Neural cell (in vitro differentiated cells): ENCODE data around the gene DLGAP4. TPM values are rescaled to one million over a fixed set of nuclear protein-coding genes. Genes with fewer than 3 reads are reported as not detected.

Source experiments
- H2AFZ ChIP-seq: fragments of 200-600, 300-800 bp; sonication (generic), shearing (Covaris generic); 2 replicates; pipeline ENCODE4 v1.6.0; 2014; ENCODE audit warnings: low read depth, mild to moderate bottlenecking, antibody characterized with exemption, low read length, moderate library complexity
- H3F3A ChIP-seq: fragments of 200-600 bp; shearing (Covaris generic); 2 replicates; pipeline ENCODE4 v1.6.1; 2016; ENCODE audit warnings: mild to moderate bottlenecking, moderate library complexity, mixed read lengths, antibody characterized with exemption, low read length; ENCODE audit not compliant: insufficient read depth, poor library complexity, severe bottlenecking
- H3K27ac ChIP-seq: fragments of 200-600, 300-800 bp; sonication (generic), shearing (Covaris generic); 2 replicates; pipeline ENCODE4 v1.5.1; 2014; ENCODE audit warnings: mild to moderate bottlenecking, low read length, moderate library complexity
- H3K27me3 ChIP-seq: fragments of 300-800, 200-600 bp; sonication (generic), shearing (Covaris generic); 2 replicates; pipeline ENCODE4 v1.6.0; 2014; ENCODE audit warnings: mild to moderate bottlenecking, low read depth, low read length, moderate library complexity; ENCODE audit not compliant: insufficient read depth
- H3K36me3 ChIP-seq: fragments of 300-800, 200-600 bp; sonication (generic), shearing (Covaris generic); 2 replicates; pipeline ENCODE4 v1.5.1; 2014; ENCODE audit warnings: mild to moderate bottlenecking, antibody characterized with exemption, low read length, moderate library complexity; ENCODE audit not compliant: insufficient read depth
- H3K4me2 ChIP-seq: fragments of 300-800, 200-600 bp; sonication (generic), shearing (Covaris generic); 2 replicates; pipeline ENCODE4 v1.6.0; 2014; ENCODE audit warnings: mild to moderate bottlenecking, low read length
- H3K4me3 ChIP-seq: fragments of 300-800, 200-600 bp; sonication (generic), shearing (Covaris generic); 2 replicates; pipeline ENCODE4 v1.5.1; 2014; ENCODE audit warnings: mild to moderate bottlenecking, low read length, moderate library complexity
- H3K79me2 ChIP-seq: fragments of 200-600 bp; shearing (Covaris generic); replicated peaks from 2 replicates; pipeline ENCODE4 v1.6.0; 2014; ENCODE audit warnings: mild to moderate bottlenecking, low read length, moderate library complexity; ENCODE audit not compliant: insufficient read depth
- H3K9ac ChIP-seq: fragments of 300-800, 200-600 bp; sonication (generic), shearing (Covaris generic); 2 replicates; pipeline ENCODE4 v1.6.1; 2016; ENCODE audit warnings: mild to moderate bottlenecking, low read length, mixed read lengths
- H3K9me2 ChIP-seq: fragments of 200-600 bp; shearing (Covaris generic); 2 replicates; pipeline ENCODE4 v1.6.1; 2016; ENCODE audit warnings: mild to moderate bottlenecking, low read length, mixed read lengths; ENCODE audit not compliant: insufficient read depth
- H3K9me3 ChIP-seq: fragments of 200-600, 300-800 bp; sonication (generic), shearing (Covaris generic); 2 replicates; pipeline ENCODE4 v1.6.1; 2016; ENCODE audit warnings: mild to moderate bottlenecking, mixed run types, low read length, moderate library complexity, mixed read lengths
- H4K20me1 ChIP-seq: fragments of 200-600 bp; shearing (Covaris generic); 2 replicates; pipeline ENCODE4 v1.6.1; 2016; ENCODE audit warnings: mild to moderate bottlenecking, mixed run types; ENCODE audit not compliant: insufficient read depth
- EP300 ChIP-seq: fragments of 450-650 bp; conservative IDR thresholded peaks from 2 replicates; pipeline ENCODE4 v1.6.1; 2014; ENCODE audit warnings: antibody characterized with exemption, mild to moderate bottlenecking, moderate library complexity; ENCODE audit not compliant: poor library complexity, severe bottlenecking
- EZH2 ChIP-seq: fragments of 200-600, 300-800 bp; shearing (Covaris generic), sonication (generic); IDR thresholded peaks from 2 replicates; pipeline ENCODE4 v1.6.1; 2014; ENCODE audit warnings: antibody characterized with exemption, low read length, borderline replicate concordance, mild to moderate bottlenecking; ENCODE audit not compliant: insufficient read depth, poor library complexity, severe bottlenecking
- MXI1 ChIP-seq: fragments of 450-650 bp; conservative IDR thresholded peaks from 2 replicates; pipeline ENCODE4 v1.6.1; 2014; ENCODE audit warnings: antibody characterized with exemption, mild to moderate bottlenecking; ENCODE audit not compliant: poor library complexity, severe bottlenecking
- POLR2AphosphoS5 ChIP-seq: IDR thresholded peaks from 2 replicates; pipeline ENCODE4 v1.6.1; 2012
- RAD21 ChIP-seq: fragments of 450-650 bp; conservative IDR thresholded peaks from 2 replicates; pipeline ENCODE4 v1.6.1; 2014; ENCODE audit warnings: antibody characterized with exemption, mild to moderate bottlenecking, moderate library complexity
- SMC3 ChIP-seq: fragments of 450-650 bp; conservative IDR thresholded peaks from 2 replicates; pipeline ENCODE4 v1.6.1; 2014; ENCODE audit warnings: antibody characterized with exemption, mild to moderate bottlenecking, moderate library complexity; ENCODE audit not compliant: poor library complexity
- TAF1 ChIP-seq: IDR thresholded peaks from 2 replicates; pipeline ENCODE4 v1.6.1; 2012; ENCODE audit warnings: low read depth
- polyA plus RNA-seq: library from polyadenylated mRNA; depleted of rRNA; stranded (reverse); fragments of >200 nt; gene quantifications from 2 replicates; pipeline ENCODE4 v1.2.3, GENCODE V29; 2014
- TF ChIP-seq, protein P1 (sequence below): IDR thresholded peaks from 2 replicates; pipeline ENCODE4 v1.6.1; 2012; ENCODE audit warnings: borderline replicate concordance
- TF ChIP-seq, protein P2 (sequence below): fragments of 450-650 bp; IDR thresholded peaks from 2 replicates; pipeline ENCODE4 v1.5.1; 2014; ENCODE audit warnings: antibody characterized with exemption, mild to moderate bottlenecking, moderate library complexity; ENCODE audit not compliant: poor library complexity, severe bottlenecking

Gene DLGAP4
- polyA plus RNA-seq, 1 donor from 2014 or later: 31.2 TPM

DNA sequence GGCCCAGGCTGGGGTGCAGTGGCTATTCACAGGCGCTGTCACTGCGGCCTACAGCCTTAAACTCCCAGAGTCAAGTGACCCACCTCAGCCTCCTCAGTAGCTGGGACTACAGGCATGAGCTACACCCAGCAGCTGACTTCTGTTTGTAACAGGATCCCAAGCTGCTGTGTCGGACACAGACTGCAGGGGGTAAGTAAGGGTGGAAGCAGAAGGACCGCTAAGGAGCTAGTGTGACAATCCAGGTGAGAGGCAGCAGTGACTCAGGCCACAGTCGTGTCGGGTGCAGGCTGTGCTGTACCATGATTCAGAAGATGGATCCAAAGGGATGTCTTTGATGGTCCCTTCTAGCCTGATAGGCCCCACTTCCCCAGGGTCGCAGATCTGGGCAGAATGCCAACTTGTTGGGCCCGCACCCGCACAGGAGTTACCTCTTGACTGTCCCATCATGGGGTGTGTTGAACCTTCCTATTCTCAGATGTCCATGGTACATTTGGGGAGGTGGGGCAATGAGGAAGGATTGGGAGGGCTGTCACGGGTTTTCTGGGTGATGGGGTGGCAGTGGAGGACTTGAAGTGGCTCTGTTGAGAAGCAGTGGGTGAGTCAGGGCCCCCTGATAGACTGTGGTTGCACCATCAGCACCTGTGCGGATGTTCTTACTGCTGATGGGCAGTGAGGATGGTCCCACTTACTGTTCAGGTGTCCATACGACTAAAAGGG is 44.6 kb upstream of the DLGAP4 start:
- H4K20me1 ChIP-seq: no peaks in the 10 kb centered on the region
- no peaks in the 10 kb centered on the region for H3K9me2 ChIP-seq
- no peaks in the 10 kb centered on the region for H3K36me3 ChIP-seq
- no peaks in the 10 kb centered on the region for H3K9me3 ChIP-seq
- no peak overlapping the region for H3K4me3 ChIP-seq
- H3K27me3 ChIP-seq: no peaks in the 10 kb centered on the region
- no peaks in the 10 kb centered on the region for H3K79me2 ChIP-seq
- TF ChIP-seq POLR2AphosphoS5 (no peak), EZH2 (no peak), SMC3 (no peak), EP300 (no peak), MXI1 (no peak), TAF1 (no peak), RAD21 (no peak)
- TF ChIP-seq, protein P1, sequence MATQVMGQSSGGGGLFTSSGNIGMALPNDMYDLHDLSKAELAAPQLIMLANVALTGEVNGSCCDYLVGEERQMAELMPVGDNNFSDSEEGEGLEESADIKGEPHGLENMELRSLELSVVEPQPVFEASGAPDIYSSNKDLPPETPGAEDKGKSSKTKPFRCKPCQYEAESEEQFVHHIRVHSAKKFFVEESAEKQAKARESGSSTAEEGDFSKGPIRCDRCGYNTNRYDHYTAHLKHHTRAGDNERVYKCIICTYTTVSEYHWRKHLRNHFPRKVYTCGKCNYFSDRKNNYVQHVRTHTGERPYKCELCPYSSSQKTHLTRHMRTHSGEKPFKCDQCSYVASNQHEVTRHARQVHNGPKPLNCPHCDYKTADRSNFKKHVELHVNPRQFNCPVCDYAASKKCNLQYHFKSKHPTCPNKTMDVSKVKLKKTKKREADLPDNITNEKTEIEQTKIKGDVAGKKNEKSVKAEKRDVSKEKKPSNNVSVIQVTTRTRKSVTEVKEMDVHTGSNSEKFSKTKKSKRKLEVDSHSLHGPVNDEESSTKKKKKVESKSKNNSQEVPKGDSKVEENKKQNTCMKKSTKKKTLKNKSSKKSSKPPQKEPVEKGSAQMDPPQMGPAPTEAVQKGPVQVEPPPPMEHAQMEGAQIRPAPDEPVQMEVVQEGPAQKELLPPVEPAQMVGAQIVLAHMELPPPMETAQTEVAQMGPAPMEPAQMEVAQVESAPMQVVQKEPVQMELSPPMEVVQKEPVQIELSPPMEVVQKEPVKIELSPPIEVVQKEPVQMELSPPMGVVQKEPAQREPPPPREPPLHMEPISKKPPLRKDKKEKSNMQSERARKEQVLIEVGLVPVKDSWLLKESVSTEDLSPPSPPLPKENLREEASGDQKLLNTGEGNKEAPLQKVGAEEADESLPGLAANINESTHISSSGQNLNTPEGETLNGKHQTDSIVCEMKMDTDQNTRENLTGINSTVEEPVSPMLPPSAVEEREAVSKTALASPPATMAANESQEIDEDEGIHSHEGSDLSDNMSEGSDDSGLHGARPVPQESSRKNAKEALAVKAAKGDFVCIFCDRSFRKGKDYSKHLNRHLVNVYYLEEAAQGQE: no peak
- TF ChIP-seq, protein P2, sequence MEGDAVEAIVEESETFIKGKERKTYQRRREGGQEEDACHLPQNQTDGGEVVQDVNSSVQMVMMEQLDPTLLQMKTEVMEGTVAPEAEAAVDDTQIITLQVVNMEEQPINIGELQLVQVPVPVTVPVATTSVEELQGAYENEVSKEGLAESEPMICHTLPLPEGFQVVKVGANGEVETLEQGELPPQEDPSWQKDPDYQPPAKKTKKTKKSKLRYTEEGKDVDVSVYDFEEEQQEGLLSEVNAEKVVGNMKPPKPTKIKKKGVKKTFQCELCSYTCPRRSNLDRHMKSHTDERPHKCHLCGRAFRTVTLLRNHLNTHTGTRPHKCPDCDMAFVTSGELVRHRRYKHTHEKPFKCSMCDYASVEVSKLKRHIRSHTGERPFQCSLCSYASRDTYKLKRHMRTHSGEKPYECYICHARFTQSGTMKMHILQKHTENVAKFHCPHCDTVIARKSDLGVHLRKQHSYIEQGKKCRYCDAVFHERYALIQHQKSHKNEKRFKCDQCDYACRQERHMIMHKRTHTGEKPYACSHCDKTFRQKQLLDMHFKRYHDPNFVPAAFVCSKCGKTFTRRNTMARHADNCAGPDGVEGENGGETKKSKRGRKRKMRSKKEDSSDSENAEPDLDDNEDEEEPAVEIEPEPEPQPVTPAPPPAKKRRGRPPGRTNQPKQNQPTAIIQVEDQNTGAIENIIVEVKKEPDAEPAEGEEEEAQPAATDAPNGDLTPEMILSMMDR: no peak
- H2AFZ ChIP-seq: no peak overlapping the region
- H3K4me2 ChIP-seq: no peak overlapping the region
- no peaks in the 10 kb centered on the region for H3F3A ChIP-seq
- no peak overlapping the region for H3K27ac ChIP-seq
- no peak overlapping the region for H3K9ac ChIP-seq

DNA sequence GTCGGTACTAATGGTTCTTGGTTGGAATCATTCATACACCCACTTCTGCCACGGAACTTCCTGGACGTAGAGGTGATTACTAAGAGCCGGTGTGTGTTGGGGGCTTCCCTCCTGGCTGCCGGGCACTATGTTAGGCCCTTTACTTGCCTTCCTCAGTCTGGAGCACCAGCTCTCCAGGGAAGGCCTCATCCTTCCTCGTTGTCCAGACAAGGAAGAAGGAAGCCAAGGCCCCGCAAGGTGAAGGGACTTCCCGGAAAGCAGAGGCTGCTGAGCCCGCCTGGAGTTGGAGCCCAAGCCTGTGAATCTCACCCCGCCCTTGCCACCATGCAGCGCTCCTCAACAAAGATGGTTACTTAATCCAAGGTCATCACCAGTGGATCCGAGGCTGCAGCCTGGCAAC is 43.7 kb upstream of the DLGAP4 start:
- no peaks in the 10 kb centered on the region for H3K9me2 ChIP-seq
- no peaks in the 10 kb centered on the region for H3K9me3 ChIP-seq
- H3K4me2 ChIP-seq: no peak overlapping the region
- no peaks in the 10 kb centered on the region for H3K27me3 ChIP-seq
- TF ChIP-seq TAF1 (no peak), RAD21 (no peak), EP300 (no peak), EZH2 (no peak), MXI1 (no peak), POLR2AphosphoS5 (no peak), SMC3 (no peak)
- TF ChIP-seq, protein P2: no peak
- TF ChIP-seq, protein P1: no peak
- no peaks in the 10 kb centered on the region for H3K79me2 ChIP-seq
- no peaks in the 10 kb centered on the region for H3F3A ChIP-seq
- no peak overlapping the region for H3K4me3 ChIP-seq
- no peak overlapping the region for H3K27ac ChIP-seq
- H3K9ac ChIP-seq: no peak overlapping the region
- H2AFZ ChIP-seq: no peak overlapping the region
- H4K20me1 ChIP-seq: no peaks in the 10 kb centered on the region
- no peaks in the 10 kb centered on the region for H3K36me3 ChIP-seq
